NOMO-1 (cell line): ENCODE data around the gene ABCF1.
A peak's percentile ranks its signal among the peaks of the same experiment; 100 is the strongest.

Source experiments
- DNase-seq, 2 experiments: peaks; one replicate each; lab custom pipeline; 2025; ENCODE audit not compliant: unreplicated experiment in 2 of 2; lab: John Stamatoyannopoulos, UW

ABCF1 gene

GRCh38 chr6:30556906-30557682, 14.1 kb upstream of the ABCF1 start, which contains the start of gene PRR3:
PRR3 (plus strand) TSS chr6:30557295; CDS start chr6:30557345, 50 bp downstream.
- DNase-seq = peak; percentile 86 to 90

- peak; percentile 8 to 60 for DNase-seq
These were observed 13.6 kb upstream of the ABCF1 start for GRCh38 chr6:30557683-30557981.

- DNase-seq = no peak
These were observed 10.3 kb upstream of the ABCF1 start for GRCh38 chr6:30560930-30561329.

- DNase-seq = no peak
These were observed 8.5 kb upstream of the ABCF1 start for GRCh38 chr6:30562470-30563425.

- no peak for DNase-seq
These were observed 7.1 kb upstream of the ABCF1 start for GRCh38 chr6:30564114-30564513.

GRCh38 chr6:30565772-30566171, 5.5 kb upstream of the ABCF1 start:
- no peak for DNase-seq

- DNase-seq = no peak
These were observed 3.0 kb upstream of the ABCF1 start for GRCh38 chr6:30568245-30568644.

GRCh38 chr6:30570263-30570662, 979 bp upstream of the ABCF1 start:
- DNase-seq = no peak

- no peak for DNase-seq
These were observed 535 bp upstream of the ABCF1 start for GRCh38 chr6:30570740-30571074.

- no peak for DNase-seq
These were observed 480 bp downstream of the ABCF1 start for GRCh38 chr6:30571762-30572082.

GRCh38 chr6:30572148-30572547, 906 bp downstream of the ABCF1 start:
- no peak for DNase-seq

- DNase-seq = no peak
These were observed 1.9 kb downstream of the ABCF1 start for GRCh38 chr6:30573113-30573512.

GRCh38 chr6:30578051-30578450, 6.8 kb downstream of the ABCF1 start:
- no peak for DNase-seq

GRCh38 chr6:30583921-30584320, 12.7 kb downstream of the ABCF1 start:
- no peak for DNase-seq

- DNase-seq = no peak
These were observed 18.6 kb downstream of the ABCF1 start for GRCh38 chr6:30589754-30590358.

- DNase-seq = no peak
These were observed 19.3 kb downstream of the ABCF1 start for GRCh38 chr6:30590509-30590908.

- no peak for DNase-seq
These were observed 19.8 kb downstream of the ABCF1 start for GRCh38 chr6:30591008-30591407.

- no peak for DNase-seq
These were observed 21.0 kb downstream of the ABCF1 start for GRCh38 chr6:30592287-30592686.

- DNase-seq = peak; percentile 34 to 55
These were observed 26.3 kb downstream of the ABCF1 start for GRCh38 chr6:30597315-30598144.

- no peak for DNase-seq
These were observed 27.8 kb downstream of the ABCF1 start for GRCh38 chr6:30598912-30599624.
